Inflammatory macrophage treated with lipopolysaccharide for 1 hour (primary cell): ENCODE data around the gene UNK.
"Not testable (repeated sequence)": the region's sequence is repeated elsewhere in the genome, so short reads cannot be mapped to it uniquely, and the experiment has no call there.

ENCODE experiments used
- DNase-seq, 2 donors: peaks; one replicate each; pipeline ENCODE4 v3.0.0-alpha.2; 2020 to 2022

Gene UNK

GRCh38 chr17:75773808-75774470, 10.7 kb upstream of the UNK start:
- DNase-seq: no peak

- DNase-seq: no peak
Observed at GRCh38 chr17:75774471-75774990, 10.1 kb upstream of the UNK start.

GRCh38 chr17:75774991-75775668, 9.5 kb upstream of the UNK start:
- DNase-seq: peak in 1 of 2 donors; percentile 33

GRCh38 chr17:75776386-75777295, 8.0 kb upstream of the UNK start:
- peak; percentile 68 to 78 for DNase-seq

GRCh38 chr17:75777296-75777922, 7.2 kb upstream of the UNK start:
- DNase-seq: no peak

GRCh38 chr17:75778066-75778860, 6.3 kb upstream of the UNK start:
- DNase-seq: not testable (repeated sequence)

GRCh38 chr17:75778861-75779249, 5.8 kb upstream of the UNK start:
- DNase-seq: peak in 1 of 2 donors; percentile 51

- DNase-seq: peak; percentile 99 to 100
Observed at GRCh38 chr17:75779250-75779986, 5.2 kb upstream of the UNK start.

GRCh38 chr17:75779987-75780889, 4.4 kb upstream of the UNK start:
- DNase-seq: no peak

- DNase-seq: peak; percentile 92 to 96
Observed at GRCh38 chr17:75783069-75783783, 1.4 kb upstream of the UNK start.

GRCh38 chr17:75783803-75784472, 668 bp upstream of the UNK start:
- DNase-seq: no peak

- peak; percentile 82 to 92 for DNase-seq
Observed at GRCh38 chr17:75785016-75785890, 647 bp downstream of the UNK start.

- no peak for DNase-seq
Observed at GRCh38 chr17:75791254-75791653, 6.6 kb downstream of the UNK start.

- DNase-seq: no peak
Observed at GRCh38 chr17:75793460-75793859, 8.9 kb downstream of the UNK start.

- no peak for DNase-seq
Observed at GRCh38 chr17:75795820-75796607, 11.4 kb downstream of the UNK start.

- no peak for DNase-seq
Observed at GRCh38 chr17:75799402-75799801, 14.8 kb downstream of the UNK start.

GRCh38 chr17:75803883-75804282, 19.3 kb downstream of the UNK start:
- DNase-seq: no peak
